HL-60/S4 treated with phorbol 12-myristate 13-acetate at 8.2 ng/mL for 4 days and 3 days (cell line): ENCODE measurements around the gene CTNNA3.

Source experiments
- in situ Hi-C: fragments of 300-500 bp; cut with MboI; formaldehyde crosslinking; loops from 2 replicates; pipeline ENCODE4 v1.15.0; 2022; ENCODE audit warnings: low sequenced_read_pairs

CTNNA3 gene

GRCh38 chr10:66283064-66283463 is 1412.9 kb downstream of the CTNNA3 start:
- in situ Hi-C loops: no loop called here

GRCh38 chr10:66281327-66281726 is 1414.7 kb downstream of the CTNNA3 start:
- in situ Hi-C loops: no loop called here

GRCh38 chr10:66277481-66277880 is 1418.5 kb downstream of the CTNNA3 start:
- in situ Hi-C loops: no loop called here

GRCh38 chr10:66273966-66274519 is 1422.0 kb downstream of the CTNNA3 start:
- in situ Hi-C loops: no loop called here

GRCh38 chr10:66265398-66265797 is 1430.6 kb downstream of the CTNNA3 start:
- in situ Hi-C loops: no loop called here

- in situ Hi-C loops: no loop called here
Observed at GRCh38 chr10:66259836-66260235, 1436.2 kb downstream of the CTNNA3 start.

GRCh38 chr10:66258693-66259092 is 1437.3 kb downstream of the CTNNA3 start:
- in situ Hi-C loops: no loop called here

GRCh38 chr10:66257801-66258200 is 1438.2 kb downstream of the CTNNA3 start:
- in situ Hi-C loops: no loop called here

- in situ Hi-C loops: no loop called here
Observed at GRCh38 chr10:66252986-66253385, 1443.0 kb downstream of the CTNNA3 start.

- in situ Hi-C loops: no loop called here
Observed at GRCh38 chr10:66246177-66246576, 1449.8 kb downstream of the CTNNA3 start.

GRCh38 chr10:66244953-66245352 is 1451.0 kb downstream of the CTNNA3 start:
- in situ Hi-C loops: no loop called here

- in situ Hi-C loops: no loop called here
Observed at GRCh38 chr10:66242885-66243284, 1453.1 kb downstream of the CTNNA3 start.

- in situ Hi-C loops: no loop called here
Observed at GRCh38 chr10:66239062-66239461, 1456.9 kb downstream of the CTNNA3 start.

GRCh38 chr10:66238343-66238742 is 1457.7 kb downstream of the CTNNA3 start:
- in situ Hi-C loops: no loop called here

GRCh38 chr10:66234872-66235271 is 1461.1 kb downstream of the CTNNA3 start:
- in situ Hi-C loops: no loop called here

- in situ Hi-C loops: no loop called here
Observed at GRCh38 chr10:66228887-66229286, 1467.1 kb downstream of the CTNNA3 start.

- in situ Hi-C loops: no loop called here
Observed at GRCh38 chr10:66223656-66224055, 1472.3 kb downstream of the CTNNA3 start.

GRCh38 chr10:66222462-66223046 is 1473.4 kb downstream of the CTNNA3 start:
- in situ Hi-C loops: no loop called here

- in situ Hi-C loops: no loop called here
Observed at GRCh38 chr10:66218981-66219587, 1476.9 kb downstream of the CTNNA3 start.

GRCh38 chr10:66218289-66218688 is 1477.7 kb downstream of the CTNNA3 start:
- in situ Hi-C loops: no loop called here

- in situ Hi-C loops: no loop called here
Observed at GRCh38 chr10:66215920-66216319, 1480.1 kb downstream of the CTNNA3 start.

GRCh38 chr10:66214721-66215404 is 1481.1 kb downstream of the CTNNA3 start:
- in situ Hi-C loops: no loop called here
